IMR-90 (cell line): ENCODE data around the gene THUMPD2. TPM values are rescaled to one million over a fixed set of nuclear protein-coding genes. Genes with fewer than 3 reads are reported as not detected.

Experiments
- ATAC-seq: fragments of 200-7000 bp; cut with Tn5 transposase; 2 replicates; pipeline ENCODE4 v1.9.1; 2020; ENCODE audit warnings: low read depth, mild to moderate bottlenecking, moderate library complexity
- BruUV-seq: library from RNA; stranded (reverse); fragments of 400-500 nt; replicated peaks from 2 replicates; lab custom pipeline; 2021; lab: Mats Ljungman, UMichigan
- CTCF ChIA-PET: fragments of 300-600 bp; formaldehyde crosslinking; extraction: SDS; loops from one replicate; lab custom pipeline; 2021; ENCODE audit warnings: antibody characterized with exemption; lab: Yijun Ruan, JAX
- POLR2A ChIA-PET: fragments of 300-600 bp; sonication (Branson Sonifier 250); formaldehyde crosslinking; loops from one replicate; lab custom pipeline; 2022; ENCODE audit warnings: antibody characterized with exemption; ENCODE audit not compliant: unreplicated experiment; lab: Charles Lee
- DNase-seq: peaks from one replicate; pipeline ENCODE4 v3.0.0; 2013
- H2AFZ ChIP-seq: replicated peaks from 2 replicates; pipeline ENCODE3; 2013; ENCODE audit warnings: low read length, mild to moderate bottlenecking; ENCODE audit not compliant: poor library complexity
- H2AK5ac ChIP-seq: 2 replicates; pipeline ENCODE4 v1.6.1; 2013; ENCODE audit warnings: low read depth, low read length, inconsistent platforms
- H2AK9ac ChIP-seq: replicated peaks from 2 replicates; pipeline ENCODE3; 2013; ENCODE audit warnings: mild to moderate bottlenecking, low read depth, low read length, moderate library complexity; ENCODE audit not compliant: poor library complexity
- H2BK120ac ChIP-seq: 2 replicates; pipeline ENCODE4 v1.6.1; 2013; ENCODE audit warnings: low read depth, low read length, inconsistent platforms
- H2BK15ac ChIP-seq: 3 replicates; pipeline ENCODE4 v1.6.1; 2013; ENCODE audit warnings: low read depth, low read length, inconsistent platforms
- H2BK20ac ChIP-seq: 2 replicates; pipeline ENCODE4 v1.6.1; 2013; ENCODE audit warnings: low read depth, mild to moderate bottlenecking, inconsistent platforms, low read length, moderate library complexity
- H2BK5ac ChIP-seq: 2 replicates; pipeline ENCODE4 v1.6.1; 2013; ENCODE audit warnings: mild to moderate bottlenecking, low read depth, low read length, inconsistent platforms; ENCODE audit not compliant: poor library complexity, severe bottlenecking
- H3K14ac ChIP-seq: replicated peaks from 2 replicates; pipeline ENCODE4 v1.6.1; 2013; ENCODE audit warnings: low read depth, low read length, inconsistent platforms
- H3K18ac ChIP-seq: 2 replicates; pipeline ENCODE4 v1.6.1; 2013; ENCODE audit warnings: low read depth, low read length, control low read depth
- H3K23ac ChIP-seq: 2 replicates; pipeline ENCODE4 v1.6.1; 2013; ENCODE audit warnings: low read depth, low read length, inconsistent platforms
- H3K27ac ChIP-seq: 2 replicates; pipeline ENCODE4 v1.5.1; 2013; ENCODE audit warnings: mild to moderate bottlenecking, control low read depth, low read length; ENCODE audit not compliant: insufficient read depth
- H3K27me3 ChIP-seq: 2 replicates; pipeline ENCODE4 v1.6.1; 2013; ENCODE audit warnings: low read length; ENCODE audit not compliant: control insufficient read depth, insufficient read depth
- H3K36me3 ChIP-seq: 2 replicates; pipeline ENCODE4 v1.6.1; 2013; ENCODE audit warnings: low read length, mixed read lengths; ENCODE audit not compliant: control insufficient read depth, insufficient read depth
- H3K4ac ChIP-seq: 2 replicates; pipeline ENCODE4 v1.6.1; 2013; ENCODE audit warnings: low read depth, low read length, inconsistent platforms
- H3K4me1 ChIP-seq: 2 replicates; pipeline ENCODE4 v1.6.1; 2013; ENCODE audit warnings: low read length, mixed read lengths; ENCODE audit not compliant: control insufficient read depth, insufficient read depth
- H3K4me2 ChIP-seq: 2 replicates; pipeline ENCODE4 v1.6.1; 2013; ENCODE audit warnings: low read depth, mild to moderate bottlenecking, control low read depth, low read length, moderate library complexity
- H3K4me3 ChIP-seq: 2 replicates; pipeline ENCODE4 v1.5.1; 2013; ENCODE audit warnings: low read depth, mild to moderate bottlenecking, control low read depth, low read length, moderate library complexity; ENCODE audit not compliant: insufficient read depth
- H3K56ac ChIP-seq: 2 replicates; pipeline ENCODE4 v1.6.1; 2013; ENCODE audit warnings: low read length, inconsistent platforms; ENCODE audit not compliant: insufficient read depth; ENCODE audit errors: extremely low read depth
- H3K79me1 ChIP-seq, 2 experiments: 2 replicates each; pipeline ENCODE4 v1.6.1; 2013; ENCODE audit warnings: low read length in 2 of 2, inconsistent platforms in 1 of 2, low read depth in 1 of 2
- H3K9ac ChIP-seq: 2 replicates; pipeline ENCODE4 v1.6.1; 2013; ENCODE audit warnings: low read depth, low read length, control low read depth
- H3K9me1 ChIP-seq: 2 replicates; pipeline ENCODE4 v1.6.1; 2013; ENCODE audit warnings: low read length, inconsistent platforms; ENCODE audit not compliant: insufficient read depth
- H3K9me3 ChIP-seq: 2 replicates; pipeline ENCODE4 v1.6.1; 2013; ENCODE audit warnings: low read length; ENCODE audit not compliant: control insufficient read depth, insufficient read depth
- H4K20me1 ChIP-seq: 2 replicates; pipeline ENCODE4 v1.6.1; 2013; ENCODE audit warnings: low read length, inconsistent platforms; ENCODE audit not compliant: insufficient read depth
- H4K5ac ChIP-seq: 2 replicates; pipeline ENCODE4 v1.6.1; 2013; ENCODE audit warnings: mild to moderate bottlenecking, low read depth, low read length, control low read depth
- H4K8ac ChIP-seq, 2 experiments: 2 replicates each; pipeline ENCODE4 v1.6.1; 2013; ENCODE audit warnings: low read depth in 2 of 2, low read length in 2 of 2, control low read depth in 1 of 2, inconsistent platforms in 1 of 2
- H4K91ac ChIP-seq: 2 replicates; pipeline ENCODE4 v1.6.1; 2013; ENCODE audit warnings: low read depth, low read length, inconsistent platforms; ENCODE audit not compliant: insufficient read depth
- BHLHE40 ChIP-seq: fragments of 150-350 bp; IDR thresholded peaks from 2 replicates; pipeline ENCODE4 v1.6.1; 2016; ENCODE audit warnings: mild to moderate bottlenecking, low read depth, low read length
- CEBPB ChIP-seq: IDR thresholded peaks from 2 replicates; pipeline ENCODE4 v1.6.1; 2012; ENCODE audit warnings: low read depth, low read length, improper control_type of control experiment
- CHD1 ChIP-seq: IDR thresholded peaks from 2 replicates; pipeline ENCODE4 v1.6.1; 2012; ENCODE audit warnings: low read depth, low read length, improper control_type of control experiment
- FOS ChIP-seq: fragments of 150-350 bp; IDR thresholded peaks from 2 replicates; pipeline ENCODE4 v1.6.1; 2016; ENCODE audit warnings: low read depth, low read length
- MAFK ChIP-seq: IDR thresholded peaks from 2 replicates; pipeline ENCODE4 v1.6.1; 2012; ENCODE audit warnings: low read depth, low read length, improper control_type of control experiment
- MXI1 ChIP-seq: IDR thresholded peaks from 2 replicates; pipeline ENCODE4 v1.6.1; 2012; ENCODE audit warnings: low read depth, mild to moderate bottlenecking, low read length, moderate library complexity, borderline replicate concordance
- NFE2L2 ChIP-seq: fragments of 150-350 bp; IDR thresholded peaks from 2 replicates; pipeline ENCODE4 v1.6.1; 2016; ENCODE audit warnings: low read depth, mild to moderate bottlenecking, low read length
- RAD21 ChIP-seq: IDR thresholded peaks from 2 replicates; pipeline ENCODE4 v1.6.1; 2012; ENCODE audit warnings: low read length, improper control_type of control experiment
- SMC3 ChIP-seq: fragments of 150-350 bp; IDR thresholded peaks from 2 replicates; pipeline ENCODE4 v1.6.1; 2016; ENCODE audit warnings: low read depth, mild to moderate bottlenecking, antibody characterized with exemption, low read length, moderate library complexity
- WGBS, 2 experiments: methylation state at CpG; one replicate each; pipeline versions ENCODE4 v1.1.5 to v1.1.7; 2013; ENCODE audit warnings: missing lambda C conversion rate in 2 of 2; ENCODE audit not compliant: insufficient read length in 1 of 2; ENCODE audit errors: extremely low coverage in 2 of 2; 5-methylcytosine and 5-hydroxymethylcytosine counted together
- dilution Hi-C: fragments of 300-500 bp; cut with HindIII; formaldehyde crosslinking; loops from one replicate; pipeline ENCODE4 v1.14.3; 2018; ENCODE audit warnings: low sequenced_read_pairs; ENCODE audit not compliant: unreplicated experiment
- in situ Hi-C: fragments of 300-500 bp; cut with MboI; formaldehyde crosslinking; loops from 3 replicates; pipeline ENCODE4 v1.14.3; 2019; ENCODE audit warnings: low sequenced_read_pairs, inconsistent platforms, mixed read lengths
- intact Hi-C: fragments of 100-400 bp; cut with micrococcal nuclease; formaldehyde crosslinking; loops from 2 replicates; pipeline ENCODE4 v1.10.0; 2022
- polyA plus RNA-seq, 3 experiments: library from polyadenylated mRNA; depleted of rRNA; stranded (reverse); fragments of >200 nt; gene quantifications; 2 replicates each; pipeline ENCODE4 v1.2.3, GENCODE V29; 2012; ENCODE audit warnings: low replicate concordance in 1 of 3
- total RNA-seq: library from RNA; depleted of rRNA; stranded (reverse); fragments of >200 nt; gene quantifications from 2 replicates; pipeline ENCODE4 v1.2.3, GENCODE V29; 2012

Gene THUMPD2
- total and polyA plus RNA-seq, 2 of the 4 experiments (the other 2 are of a cell fraction), result 4.8 to 7.0 TPM

DNA sequence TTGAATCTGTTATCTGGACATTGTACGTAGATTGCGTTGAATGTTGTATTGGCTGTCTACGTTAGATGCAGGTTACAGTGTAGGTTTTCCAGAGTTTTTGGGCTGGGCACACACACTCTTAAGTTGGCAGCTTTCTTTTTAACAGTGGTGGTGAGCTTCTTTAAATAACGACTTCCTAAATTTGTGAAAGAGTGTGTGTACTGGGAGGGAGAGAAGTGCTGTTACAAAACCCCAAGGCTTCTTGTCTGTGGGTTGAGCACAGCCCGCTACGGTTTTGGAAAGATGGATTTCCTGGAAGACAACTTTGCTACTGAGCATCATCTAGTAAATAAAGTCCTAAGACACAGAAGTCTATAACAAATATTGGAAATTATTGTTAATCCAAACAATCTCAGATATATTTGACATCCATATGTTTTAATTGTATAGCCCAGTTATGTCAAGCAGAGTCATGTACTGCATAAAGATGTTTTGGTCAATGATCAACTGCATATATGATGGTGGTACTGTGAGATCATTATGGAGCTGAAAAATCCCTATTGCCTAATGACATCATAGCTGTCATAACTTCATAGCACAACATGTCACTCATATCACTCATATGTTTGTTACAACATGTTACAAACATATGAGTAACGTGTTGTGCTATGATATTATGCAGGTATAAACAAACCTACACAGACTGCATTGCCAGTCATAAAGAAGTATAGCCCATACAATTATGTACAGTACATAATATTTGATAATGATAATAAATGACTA is 7.9 kb upstream of the THUMPD2 start:
- 100% methylated on average over 3 of the region's 7 CpGs; no CpG with 5 or more reads in 1 of the 2 experiments for WGBS, 2 experiments
- dilution Hi-C loops (no loop called here), in situ Hi-C loops (no loop called here), intact Hi-C loops (no loop called here)
- Histone ChIP-seq H2BK5ac (no peak overlapping the region), H3K56ac (no peak overlapping the region), H3K9ac (no peak overlapping the region), H2BK120ac (no peak overlapping the region), H3K4me3 (no peak overlapping the region), H3K9me1 (no peaks in the 10 kb centered on the region; the same call in 1 of the 2 replicates), H2BK20ac (no peak overlapping the region), H3K27ac (no peak overlapping the region), H4K8ac (no peak overlapping the region), H3K4ac (no peak overlapping the region), H4K5ac (no peak overlapping the region), H2AFZ (no peak overlapping the region), H2AK5ac (no peak overlapping the region), H3K36me3 (no peaks in the 10 kb centered on the region), H3K9me3 (no peaks in the 10 kb centered on the region; the same call in 1 of the 2 replicates), H2BK15ac (no peak overlapping the region), H3K18ac (no peak overlapping the region), H4K91ac (no peak overlapping the region), H3K14ac (no peak overlapping the region), H3K4me2 (no peak overlapping the region), H3K79me1 (no peaks in the 10 kb centered on the region), H3K23ac (no peak overlapping the region), H2AK9ac (no peak overlapping the region), H3K27me3 (no peaks in the 10 kb centered on the region), H3K4me1 (peaks cover 6% of the 10 kb centered on the region), H4K20me1 (no peaks in the 10 kb centered on the region)
- CTCF ChIA-PET, result no interaction called here
- POLR2A ChIA-PET, result no interaction called here
- BruUV-seq, result no TSS peak
- TF ChIP-seq FOS, result no peak
- no peak for TF ChIP-seq CHD1
- TF ChIP-seq BHLHE40, result no peak
- no peak for TF ChIP-seq MAFK
- TF ChIP-seq SMC3, result no peak
- TF ChIP-seq MXI1, result no peak
- no peak for TF ChIP-seq NFE2L2
- no peak for TF ChIP-seq RAD21
- TF ChIP-seq CEBPB, result no peak
- DNase-seq (no peak), ATAC-seq (no peak)
